ENCODE results near the gene KLHDC3.
"Not testable (repeated sequence)": the region's sequence is repeated elsewhere in the genome, so short reads cannot be mapped to it uniquely, and the experiment has no call there.

Gene KLHDC3

DNA sequence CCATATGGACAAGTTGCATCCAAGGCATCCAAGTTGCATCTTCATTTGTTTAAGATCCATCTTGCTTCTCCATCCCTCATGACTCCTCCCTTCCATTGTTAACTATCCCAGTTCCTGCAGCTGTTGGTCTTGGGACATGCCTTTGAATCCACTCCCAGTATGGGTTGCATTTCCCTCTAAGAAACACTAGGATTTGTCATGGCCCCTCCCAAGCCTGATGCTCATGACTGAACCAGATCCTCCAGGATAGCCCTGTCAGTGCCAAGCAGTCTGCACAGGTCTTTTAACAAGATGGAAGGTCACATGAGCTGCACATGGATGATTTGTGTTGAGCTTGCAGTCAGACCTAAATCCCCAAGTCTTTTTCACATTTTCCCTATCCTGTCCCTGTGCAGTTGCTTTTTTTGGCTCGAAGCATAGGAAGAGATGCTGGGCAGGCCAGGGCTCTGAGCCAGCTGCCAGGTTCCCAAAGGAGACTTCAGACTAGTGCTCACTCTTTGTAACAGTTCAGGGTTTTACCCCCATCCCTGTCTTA is 25.5 kb upstream of the KLHDC3 start:
- H3K36me3 ChIP-seq (ENCODE audit: control insufficient read depth, insufficient read depth, low read length): peaks cover 6% of the 10 kb centered on the region
- DNase-seq (ENCODE audit: low read depth, low spot score): no peak
- H3K27ac ChIP-seq (ENCODE audit: low read length): no peak overlapping the region
- no peak overlapping the region for H3K4me3 ChIP-seq (ENCODE audit: low read length)
- no peaks in the 10 kb centered on the region for H3K9me3 ChIP-seq (ENCODE audit: control insufficient read depth, insufficient read depth, low read length)
- peaks cover 2% of the 10 kb centered on the region; the same call in 1 of the 2 replicates for H3K4me1 ChIP-seq (ENCODE audit: control insufficient read depth, insufficient read depth, low read length)
- no peaks in the 10 kb centered on the region for H3K27me3 ChIP-seq (ENCODE audit: control insufficient read depth, insufficient read depth, low read length)
- WGBS (ENCODE audit: insufficient coverage, insufficient read length): no CpG with 5 or more reads among the region's 1 CpG

DNA sequence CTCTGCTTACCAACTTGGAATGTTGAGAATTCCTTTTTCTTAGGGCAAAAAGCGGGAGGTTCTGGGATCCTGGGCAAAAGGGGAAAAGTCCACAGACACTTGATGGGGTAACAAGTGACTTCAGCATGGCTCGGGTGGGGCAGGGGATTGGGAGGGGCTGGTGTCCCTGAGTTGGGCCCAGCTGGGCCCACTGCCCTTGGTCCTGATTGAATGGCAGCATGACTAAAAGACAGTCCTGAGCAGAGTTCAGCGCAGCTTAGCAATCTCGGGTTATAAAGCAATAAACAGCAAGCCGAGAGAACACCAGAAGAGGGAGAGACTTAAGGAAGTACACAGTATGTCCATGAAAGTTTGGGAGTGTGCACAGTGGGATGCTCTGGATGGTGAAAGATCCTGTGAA is 24.1 kb upstream of the KLHDC3 start:
- Histone ChIP-seq H3K27ac (ENCODE audit: low read length) (no peak overlapping the region), H3K27me3 (ENCODE audit: control insufficient read depth, insufficient read depth, low read length) (no peaks in the 10 kb centered on the region), H3K4me3 (ENCODE audit: low read length) (no peak overlapping the region), H3K36me3 (ENCODE audit: control insufficient read depth, insufficient read depth, low read length) (peaks cover 6% of the 10 kb centered on the region), H3K4me1 (ENCODE audit: control insufficient read depth, insufficient read depth, low read length) (peaks cover 2% of the 10 kb centered on the region; the same call in 1 of the 2 replicates), H3K9me3 (ENCODE audit: control insufficient read depth, insufficient read depth, low read length) (no peaks in the 10 kb centered on the region)
- no CpG with 5 or more reads among the region's 5 CpGs for WGBS (ENCODE audit: insufficient coverage, insufficient read length)
- DNase-seq (ENCODE audit: low read depth, low spot score): no peak

DNA sequence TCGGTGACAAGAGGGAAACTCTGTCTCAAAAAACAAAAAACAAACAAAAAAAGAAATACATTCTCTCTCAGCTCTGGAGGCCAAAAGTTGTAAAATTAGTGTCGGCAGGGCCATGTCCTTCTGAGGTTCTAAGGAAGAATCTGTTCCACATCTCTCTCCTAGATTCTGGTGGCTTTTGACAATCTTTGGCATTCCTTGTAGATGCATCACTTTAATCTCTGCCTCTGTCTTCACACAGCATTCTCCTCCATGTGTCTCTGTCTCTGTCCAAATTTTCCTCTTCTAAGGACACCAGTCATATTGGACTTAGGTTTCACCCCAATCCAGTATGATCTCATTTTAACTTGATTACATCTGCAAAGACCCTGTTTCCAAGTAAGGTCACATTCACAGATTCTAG is 20.6 kb upstream of the KLHDC3 start:
- no peaks in the 10 kb centered on the region for H3K9me3 ChIP-seq (ENCODE audit: control insufficient read depth, insufficient read depth, low read length)
- peaks cover 6% of the 10 kb centered on the region for H3K36me3 ChIP-seq (ENCODE audit: control insufficient read depth, insufficient read depth, low read length)
- no peak overlapping the region for H3K27ac ChIP-seq (ENCODE audit: low read length)
- no peak overlapping the region for H3K4me3 ChIP-seq (ENCODE audit: low read length)
- no peaks in the 10 kb centered on the region for H3K27me3 ChIP-seq (ENCODE audit: control insufficient read depth, insufficient read depth, low read length)
- H3K4me1 ChIP-seq (ENCODE audit: control insufficient read depth, insufficient read depth, low read length): no peaks in the 10 kb centered on the region
- no CpG with 5 or more reads among the region's 2 CpGs for WGBS (ENCODE audit: insufficient coverage, insufficient read length)
- DNase-seq (ENCODE audit: low read depth, low spot score): no peak

DNA sequence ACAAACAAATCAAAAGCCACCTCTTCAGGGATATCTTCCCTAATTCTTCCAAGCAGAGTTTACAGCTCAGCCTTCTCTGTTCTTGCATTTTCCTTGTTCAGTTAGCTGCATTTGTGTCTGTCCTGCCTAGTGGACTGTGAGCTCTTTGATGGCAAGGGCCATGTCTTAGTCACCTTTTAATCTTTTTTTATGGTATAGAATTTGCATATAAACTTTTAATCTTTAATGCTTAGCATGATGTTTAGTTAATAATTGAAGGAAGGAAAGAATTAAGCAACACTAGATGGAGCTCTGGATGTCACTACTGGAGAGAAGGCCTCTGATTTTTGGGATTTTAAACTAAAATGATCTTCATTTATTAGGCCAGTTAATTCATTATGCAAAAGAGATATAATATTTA is 17.5 kb upstream of the KLHDC3 start:
- no peak overlapping the region for H3K4me3 ChIP-seq (ENCODE audit: low read length)
- H3K4me1 ChIP-seq (ENCODE audit: control insufficient read depth, insufficient read depth, low read length): no peaks in the 10 kb centered on the region
- H3K27me3 ChIP-seq (ENCODE audit: control insufficient read depth, insufficient read depth, low read length): no peaks in the 10 kb centered on the region
- no peak overlapping the region for H3K27ac ChIP-seq (ENCODE audit: low read length)
- no peak for DNase-seq (ENCODE audit: low read depth, low spot score)
- H3K36me3 ChIP-seq (ENCODE audit: control insufficient read depth, insufficient read depth, low read length): no peaks in the 10 kb centered on the region
- no peaks in the 10 kb centered on the region for H3K9me3 ChIP-seq (ENCODE audit: control insufficient read depth, insufficient read depth, low read length)

DNA sequence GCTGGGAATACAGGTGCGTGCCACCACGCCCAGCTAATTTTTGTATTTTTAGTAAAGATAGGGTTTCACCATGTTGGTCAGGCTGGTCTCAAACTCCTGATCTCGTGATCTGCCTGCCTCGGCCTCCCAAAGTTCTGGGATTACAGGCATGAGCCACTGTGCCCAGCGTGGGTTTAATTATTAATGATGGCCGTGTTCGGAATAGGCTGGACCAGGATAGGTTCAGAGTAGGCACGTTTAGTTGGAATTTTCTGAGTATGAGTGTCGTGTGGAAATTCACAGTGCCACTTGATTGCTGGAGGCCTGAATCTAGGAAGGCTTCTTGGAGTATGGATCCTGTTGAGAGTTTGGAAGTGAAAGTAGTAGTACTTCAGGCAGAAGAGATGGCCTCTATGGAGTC is 15.8 kb upstream of the KLHDC3 start:
- WGBS (ENCODE audit: insufficient coverage, insufficient read length): no CpG with 5 or more reads among the region's 9 CpGs
- not testable (repeated sequence) for H3K4me3 ChIP-seq (ENCODE audit: low read length); DNase-seq (ENCODE audit: low read depth, low spot score); H3K36me3 ChIP-seq (ENCODE audit: control insufficient read depth, insufficient read depth, low read length); H3K27me3 ChIP-seq (ENCODE audit: control insufficient read depth, insufficient read depth, low read length); H3K4me1 ChIP-seq (ENCODE audit: control insufficient read depth, insufficient read depth, low read length); H3K27ac ChIP-seq (ENCODE audit: low read length); H3K9me3 ChIP-seq (ENCODE audit: control insufficient read depth, insufficient read depth, low read length)

DNA sequence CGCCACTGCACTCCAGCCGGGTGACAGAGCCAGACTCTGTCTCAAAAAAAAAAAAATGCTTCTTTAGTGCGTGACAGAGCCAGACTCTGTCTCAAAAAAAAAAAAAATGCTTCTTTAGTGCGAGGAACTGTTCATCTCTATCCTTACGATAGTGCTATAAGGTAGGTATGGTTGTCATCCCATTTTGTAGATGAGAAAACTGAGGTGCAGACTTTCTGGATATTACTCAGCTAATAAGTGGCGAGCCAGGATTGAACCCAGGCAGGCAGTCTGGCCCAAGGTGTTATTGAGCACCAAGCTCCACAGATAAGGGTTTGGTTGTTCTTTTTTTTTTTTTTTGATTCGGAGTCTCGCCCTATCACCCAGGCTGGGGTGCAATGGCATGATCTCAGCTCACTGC is 12.2 kb upstream of the KLHDC3 start:
- Histone ChIP-seq H3K9me3 (ENCODE audit: control insufficient read depth, insufficient read depth, low read length) (no peaks in the 10 kb centered on the region), H3K4me3 (ENCODE audit: low read length) (no peak overlapping the region), H3K27ac (ENCODE audit: low read length) (no peak overlapping the region), H3K4me1 (ENCODE audit: control insufficient read depth, insufficient read depth, low read length) (no peaks in the 10 kb centered on the region), H3K36me3 (ENCODE audit: control insufficient read depth, insufficient read depth, low read length) (peaks cover 4% of the 10 kb centered on the region; the same call in 1 of the 2 replicates), H3K27me3 (ENCODE audit: control insufficient read depth, insufficient read depth, low read length) (no peaks in the 10 kb centered on the region)
- no peak for DNase-seq (ENCODE audit: low read depth, low spot score)
- WGBS (ENCODE audit: insufficient coverage, insufficient read length): no CpG with 5 or more reads among the region's 8 CpGs

DNA sequence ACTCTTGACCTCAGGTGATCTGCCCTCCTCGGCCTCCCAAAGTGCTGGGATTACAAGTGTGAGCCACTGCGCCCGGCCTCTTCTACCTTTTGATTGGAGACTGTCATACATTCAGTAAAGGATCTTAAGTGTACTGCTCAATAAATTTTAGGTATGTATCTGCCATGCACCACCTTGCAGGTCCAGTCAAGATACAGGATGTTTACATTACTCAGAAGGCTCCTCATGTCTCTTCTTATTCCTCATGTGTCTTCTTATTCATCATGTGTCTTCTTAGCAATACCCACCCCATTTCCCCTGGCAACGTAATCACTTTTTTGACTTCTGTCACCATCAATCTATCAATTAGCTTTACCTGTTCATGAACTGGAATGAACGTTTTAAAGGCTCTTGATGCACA is 8.2 kb upstream of the KLHDC3 start:
- H3K9me3 ChIP-seq (ENCODE audit: control insufficient read depth, insufficient read depth, low read length): no peaks in the 10 kb centered on the region
- no peaks in the 10 kb centered on the region for H3K4me1 ChIP-seq (ENCODE audit: control insufficient read depth, insufficient read depth, low read length)
- peaks cover 23% of the 10 kb centered on the region for H3K36me3 ChIP-seq (ENCODE audit: control insufficient read depth, insufficient read depth, low read length)
- no peak overlapping the region for H3K27ac ChIP-seq (ENCODE audit: low read length)
- DNase-seq (ENCODE audit: low read depth, low spot score): no peak
- WGBS (ENCODE audit: insufficient coverage, insufficient read length): no CpG with 5 or more reads among the region's 5 CpGs
- H3K27me3 ChIP-seq (ENCODE audit: control insufficient read depth, insufficient read depth, low read length): no peaks in the 10 kb centered on the region
- H3K4me3 ChIP-seq (ENCODE audit: low read length): no peak overlapping the region

DNA sequence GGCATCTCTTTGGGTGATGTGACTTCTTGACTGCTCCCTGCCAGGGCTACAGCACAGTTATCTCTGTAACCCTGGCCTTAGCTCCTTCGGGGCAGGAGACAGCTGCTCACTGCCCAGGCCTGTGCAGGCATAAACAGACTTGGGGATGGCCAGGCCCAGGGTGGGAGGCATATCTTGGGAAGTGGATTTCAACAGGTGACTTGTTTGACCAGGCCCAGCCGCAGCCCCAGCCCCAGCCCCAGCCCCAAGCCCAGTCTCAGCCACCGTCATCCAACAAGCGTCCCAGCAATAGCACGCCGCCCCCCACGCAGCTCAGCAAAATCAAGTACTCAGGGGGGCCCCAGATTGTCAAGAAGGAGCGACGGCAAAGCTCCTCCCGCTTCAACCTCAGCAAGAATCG is 7.8 kb upstream of the KLHDC3 start:
- H3K27me3 ChIP-seq (ENCODE audit: control insufficient read depth, insufficient read depth, low read length): no peaks in the 10 kb centered on the region
- H3K36me3 ChIP-seq (ENCODE audit: control insufficient read depth, insufficient read depth, low read length): peaks cover 27% of the 10 kb centered on the region
- H3K27ac ChIP-seq (ENCODE audit: low read length): no peak overlapping the region
- no peak overlapping the region for H3K4me3 ChIP-seq (ENCODE audit: low read length)
- WGBS (ENCODE audit: insufficient coverage, insufficient read length): no CpG with 5 or more reads among the region's 11 CpGs
- DNase-seq (ENCODE audit: low read depth, low spot score): no peak
- H3K9me3 ChIP-seq (ENCODE audit: control insufficient read depth, insufficient read depth, low read length): no peaks in the 10 kb centered on the region
- H3K4me1 ChIP-seq (ENCODE audit: control insufficient read depth, insufficient read depth, low read length): no peaks in the 10 kb centered on the region

DNA sequence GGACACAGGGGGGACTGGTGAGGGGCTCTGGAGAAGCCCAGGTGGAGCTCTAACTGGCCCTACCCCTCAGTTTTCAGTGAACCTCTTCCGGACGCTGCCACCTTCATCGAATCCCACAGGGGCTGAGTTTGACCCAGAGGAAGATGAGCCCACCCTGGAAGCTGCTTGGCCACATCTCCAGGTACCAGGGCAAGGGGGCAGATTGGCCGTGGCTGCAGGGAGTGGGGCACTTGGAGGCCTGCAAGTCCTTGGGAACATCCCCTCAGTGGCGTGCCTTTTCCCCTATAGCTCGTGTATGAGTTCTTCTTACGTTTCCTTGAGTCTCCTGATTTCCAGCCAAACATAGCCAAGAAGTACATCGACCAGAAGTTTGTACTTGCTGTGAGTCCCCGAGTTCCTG is 6.9 kb upstream of the KLHDC3 start:
- no CpG with 5 or more reads among the region's 9 CpGs for WGBS (ENCODE audit: insufficient coverage, insufficient read length)
- no peak overlapping the region for H3K4me3 ChIP-seq (ENCODE audit: low read length)
- no peak overlapping the region for H3K27ac ChIP-seq (ENCODE audit: low read length)
- H3K9me3 ChIP-seq (ENCODE audit: control insufficient read depth, insufficient read depth, low read length): no peaks in the 10 kb centered on the region
- no peaks in the 10 kb centered on the region for H3K4me1 ChIP-seq (ENCODE audit: control insufficient read depth, insufficient read depth, low read length)
- no peaks in the 10 kb centered on the region for H3K27me3 ChIP-seq (ENCODE audit: control insufficient read depth, insufficient read depth, low read length)
- H3K36me3 ChIP-seq (ENCODE audit: control insufficient read depth, insufficient read depth, low read length): peaks cover 33% of the 10 kb centered on the region
- DNase-seq (ENCODE audit: low read depth, low spot score): no peak

DNA sequence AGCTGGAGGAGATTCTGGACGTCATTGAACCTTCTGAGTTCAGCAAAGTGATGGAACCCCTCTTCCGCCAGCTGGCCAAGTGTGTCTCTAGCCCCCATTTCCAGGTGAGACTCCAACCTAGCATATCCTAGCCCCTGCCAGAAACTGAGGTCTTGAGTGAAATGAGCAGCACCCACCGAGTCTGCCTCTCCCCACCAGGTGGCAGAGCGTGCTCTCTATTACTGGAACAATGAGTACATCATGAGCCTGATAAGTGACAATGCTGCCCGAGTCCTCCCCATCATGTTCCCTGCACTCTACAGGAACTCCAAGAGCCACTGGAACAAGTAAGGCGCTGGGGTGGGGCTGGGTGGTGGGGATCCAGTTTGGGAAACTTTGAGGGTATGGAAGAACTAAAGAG is 4.9 kb upstream of the KLHDC3 start:
- H3K27me3 ChIP-seq (ENCODE audit: control insufficient read depth, insufficient read depth, low read length): no peaks in the 10 kb centered on the region
- no peaks in the 10 kb centered on the region for H3K9me3 ChIP-seq (ENCODE audit: control insufficient read depth, insufficient read depth, low read length)
- DNase-seq (ENCODE audit: low read depth, low spot score): no peak
- H3K27ac ChIP-seq (ENCODE audit: low read length): no peak overlapping the region
- no peaks in the 10 kb centered on the region for H3K4me1 ChIP-seq (ENCODE audit: control insufficient read depth, insufficient read depth, low read length)
- no peak overlapping the region for H3K4me3 ChIP-seq (ENCODE audit: low read length)
- no CpG with 5 or more reads among the region's 6 CpGs for WGBS (ENCODE audit: insufficient coverage, insufficient read length)
- peaks cover 36% of the 10 kb centered on the region for H3K36me3 ChIP-seq (ENCODE audit: control insufficient read depth, insufficient read depth, low read length)

DNA sequence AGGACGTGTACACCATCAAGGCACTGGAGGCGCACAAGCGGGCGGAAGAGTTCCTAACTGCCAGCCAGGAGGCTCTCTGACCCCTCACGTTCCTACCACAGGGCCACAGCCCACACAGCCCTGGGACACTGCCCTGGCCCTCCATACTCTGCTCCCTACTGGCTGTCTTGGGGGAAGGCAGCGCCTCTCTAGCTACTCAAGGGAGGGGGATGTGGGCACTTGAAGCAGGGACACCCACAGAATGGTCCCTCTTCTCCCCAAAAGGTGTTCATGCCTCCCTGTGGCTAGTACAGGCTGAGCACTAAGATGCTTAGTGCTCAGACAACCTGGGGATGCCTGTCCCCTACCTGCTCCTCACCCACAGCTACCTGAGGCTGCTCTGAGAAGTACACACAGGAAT is 2.8 kb upstream of the KLHDC3 start:
- no peak for DNase-seq (ENCODE audit: low read depth, low spot score)
- no CpG with 5 or more reads among the region's 6 CpGs for WGBS (ENCODE audit: insufficient coverage, insufficient read length)
- Histone ChIP-seq H3K4me1 (ENCODE audit: control insufficient read depth, insufficient read depth, low read length) (no peaks in the 10 kb centered on the region), H3K9me3 (ENCODE audit: control insufficient read depth, insufficient read depth, low read length) (no peaks in the 10 kb centered on the region), H3K4me3 (ENCODE audit: low read length) (no peak overlapping the region), H3K36me3 (ENCODE audit: control insufficient read depth, insufficient read depth, low read length) (peaks cover 36% of the 10 kb centered on the region), H3K27me3 (ENCODE audit: control insufficient read depth, insufficient read depth, low read length) (no peaks in the 10 kb centered on the region), H3K27ac (ENCODE audit: low read length) (no peak overlapping the region)

Data from iPS DF 6.9 (cell line).